ENCODE results near the gene CDK5RAP1. TPM values are rescaled to one million over a fixed set of nuclear protein-coding genes. Genes with fewer than 3 reads are reported as not detected.
"Not testable (repeated sequence)": the region's sequence is repeated elsewhere in the genome, so short reads cannot be mapped to it uniquely, and the experiment has no call there.

Gene CDK5RAP1
- total RNA-seq, 2 experiments from 2014 or later: 32.1 to 49.4 TPM

DNA sequence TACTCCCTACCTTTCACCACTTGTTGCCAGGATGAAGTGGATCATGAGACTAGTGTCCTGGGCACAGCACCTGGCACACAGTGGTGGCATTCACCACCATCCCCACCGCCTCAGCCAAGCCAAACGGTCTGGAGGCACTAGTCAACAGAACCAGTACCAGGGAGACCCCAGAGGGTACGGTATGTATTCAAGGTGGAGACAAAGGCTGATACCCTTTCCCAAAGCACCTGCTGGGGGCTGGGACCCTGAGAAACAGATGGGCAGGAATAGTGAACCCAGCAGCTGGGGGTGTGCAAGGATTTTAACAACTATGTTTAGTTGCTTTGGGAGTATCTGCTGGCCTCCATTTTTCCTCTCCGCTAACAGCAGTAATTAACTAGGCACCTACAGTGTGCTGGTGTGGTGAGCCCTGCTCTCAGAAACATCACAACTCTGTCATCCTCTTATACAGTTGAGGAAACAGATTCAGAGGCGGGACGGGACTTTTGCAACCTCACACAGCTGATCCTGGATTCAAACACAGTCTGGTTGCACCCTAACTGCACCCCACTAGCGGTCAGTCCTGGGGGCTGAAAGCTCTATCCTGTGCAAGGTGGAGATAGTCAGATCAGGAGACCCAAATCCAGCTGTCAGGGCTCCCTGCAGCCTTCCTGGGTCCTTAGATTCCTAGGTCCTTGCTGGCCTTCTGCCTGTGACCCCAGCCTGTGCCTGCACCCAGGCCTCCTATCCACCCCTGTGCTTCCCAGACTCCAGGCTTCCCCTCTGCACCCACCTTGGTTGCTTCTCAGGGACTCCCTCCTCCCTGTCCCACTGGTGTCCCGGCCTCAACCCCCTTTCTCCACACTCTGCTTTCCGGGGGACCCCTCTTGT is 41.1 kb upstream of the CDK5RAP1 start:
- H3K9me3 ChIP-seq (ENCODE audit: low read length): no peaks in the 10 kb centered on the region
- H3K79me2 ChIP-seq (ENCODE audit: insufficient read depth, low read depth, low read length): peaks cover 43% of the 10 kb centered on the region; the same call in 1 of the 2 replicates
- peak; percentile 66 for DNase-seq (ENCODE audit: low spot score)
- CTCF ChIA-PET (ENCODE audit: unreplicated experiment): interaction anchor here (0.6 to 1.2 kb wide), 2 partner anchors 40 to 1085 kb away, joined by 3 to 5 read pairs; no protein-coding TSS in a partner anchor
- H3K4me2 ChIP-seq (ENCODE audit: low read length): peak overlapping the region; percentile 93
- TF ChIP-seq EZH2phosphoT487 (IDR thresholded peaks at IDR 0.05; ENCODE audit: borderline replicate concordance, low read depth, low read length): no peak
- TF ChIP-seq, protein P1, sequence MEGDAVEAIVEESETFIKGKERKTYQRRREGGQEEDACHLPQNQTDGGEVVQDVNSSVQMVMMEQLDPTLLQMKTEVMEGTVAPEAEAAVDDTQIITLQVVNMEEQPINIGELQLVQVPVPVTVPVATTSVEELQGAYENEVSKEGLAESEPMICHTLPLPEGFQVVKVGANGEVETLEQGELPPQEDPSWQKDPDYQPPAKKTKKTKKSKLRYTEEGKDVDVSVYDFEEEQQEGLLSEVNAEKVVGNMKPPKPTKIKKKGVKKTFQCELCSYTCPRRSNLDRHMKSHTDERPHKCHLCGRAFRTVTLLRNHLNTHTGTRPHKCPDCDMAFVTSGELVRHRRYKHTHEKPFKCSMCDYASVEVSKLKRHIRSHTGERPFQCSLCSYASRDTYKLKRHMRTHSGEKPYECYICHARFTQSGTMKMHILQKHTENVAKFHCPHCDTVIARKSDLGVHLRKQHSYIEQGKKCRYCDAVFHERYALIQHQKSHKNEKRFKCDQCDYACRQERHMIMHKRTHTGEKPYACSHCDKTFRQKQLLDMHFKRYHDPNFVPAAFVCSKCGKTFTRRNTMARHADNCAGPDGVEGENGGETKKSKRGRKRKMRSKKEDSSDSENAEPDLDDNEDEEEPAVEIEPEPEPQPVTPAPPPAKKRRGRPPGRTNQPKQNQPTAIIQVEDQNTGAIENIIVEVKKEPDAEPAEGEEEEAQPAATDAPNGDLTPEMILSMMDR (conservative IDR thresholded peaks at IDR 0.05; ENCODE audit: low read length): no peak
- H3K36me3 ChIP-seq (ENCODE audit: insufficient read depth, low read length): peaks cover 19% of the 10 kb centered on the region
- H3K4me3 ChIP-seq (ENCODE audit: low read depth, low read length, poor library complexity, severe bottlenecking): peak overlapping the region; percentile 76
- intact Hi-C loops (cut with micrococcal nuclease; ENCODE audit: unreplicated experiment): loop anchor here (2.0 kb wide), 1 partner anchor 26 kb away; no protein-coding TSS in a partner anchor
- no TSS peak for BruUV-seq (replicated peaks)
- POLR2A ChIA-PET: interaction anchor here (1.0 to 1.6 kb wide), 4 partner anchors 8 to 33 kb away, joined by 3 to 7 read pairs (median 4); no protein-coding TSS in a partner anchor
- H3K27ac ChIP-seq (ENCODE audit: low read depth, low read length, poor library complexity, severe bottlenecking): peak overlapping the region; percentile 95
- H3K4me1 ChIP-seq (ENCODE audit: insufficient read depth, low read length, poor library complexity, severe bottlenecking): peaks cover 73% of the 10 kb centered on the region
- no peaks in the 10 kb centered on the region for H4K20me1 ChIP-seq (ENCODE audit: insufficient read depth, low read length)
- H3K9me2 ChIP-seq (ENCODE audit: insufficient read depth, low read length): no peaks in the 10 kb centered on the region
- no peak overlapping the region; the same call in 1 of the 2 replicates for H2AFZ ChIP-seq (ENCODE audit: low read length)

DNA sequence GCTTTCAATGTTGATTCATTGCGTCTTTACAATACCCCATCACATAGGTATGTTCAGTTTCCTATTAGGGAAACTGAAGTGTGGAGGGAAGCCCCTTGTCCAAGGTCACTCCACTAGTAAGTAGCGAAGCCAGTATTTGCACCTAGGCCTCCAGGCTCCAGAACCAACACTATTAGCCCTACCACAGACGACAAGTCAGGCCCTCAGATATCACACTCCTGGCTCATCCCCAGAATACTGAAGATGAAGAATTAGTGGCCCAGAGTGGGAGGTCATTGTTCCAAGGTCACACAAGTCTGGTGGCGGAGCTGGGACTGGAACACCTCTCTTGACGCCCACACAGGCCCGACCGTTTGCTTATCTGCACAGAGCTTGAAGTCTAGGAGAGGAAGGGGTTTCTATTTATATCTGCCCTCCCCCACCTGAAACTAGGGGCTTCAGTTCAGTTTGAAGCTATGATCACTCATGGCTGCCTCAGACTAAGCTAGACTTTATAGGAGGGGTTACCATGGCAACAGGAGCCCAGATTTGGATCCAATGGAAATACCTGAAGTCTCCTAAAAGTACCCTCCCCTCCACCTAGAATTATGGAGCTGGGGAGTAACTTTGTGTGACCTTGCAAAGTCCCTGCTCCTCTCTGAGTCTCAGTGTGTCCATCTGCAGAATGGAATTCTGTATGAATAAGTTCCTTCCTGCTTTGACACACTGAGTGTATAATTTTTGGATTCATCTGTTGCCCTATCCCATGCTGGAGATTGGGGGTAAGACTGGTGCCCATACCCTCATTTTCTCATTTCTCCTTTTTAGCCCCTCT is 40.0 kb upstream of the CDK5RAP1 start:
- H3K27ac ChIP-seq (ENCODE audit: low read depth, low read length, poor library complexity, severe bottlenecking): peak overlapping the region; percentile 95
- BruUV-seq (replicated peaks): TSS peak; percentile 53
- intact Hi-C loops (cut with micrococcal nuclease; ENCODE audit: unreplicated experiment): no loop called here
- ChIA-PET CTCF (ENCODE audit: unreplicated experiment) (interaction anchor here (1.2 kb wide), 1 partner anchor 39 kb away, joined by 5 read pairs; no protein-coding TSS in a partner anchor), POLR2A (interaction anchor here (1.0 to 1.6 kb wide), 6 partner anchors 10 to 121 kb away, joined by 3 to 7 read pairs (median 4); partner anchors contain the start of gene CDK5RAP1)
- H3K4me1 ChIP-seq (ENCODE audit: insufficient read depth, low read length, poor library complexity, severe bottlenecking): peaks cover 63% of the 10 kb centered on the region
- H3K4me3 ChIP-seq (ENCODE audit: low read depth, low read length, poor library complexity, severe bottlenecking): peak overlapping the region; percentile 76
- no peak for TF ChIP-seq EZH2phosphoT487 (IDR thresholded peaks at IDR 0.05; ENCODE audit: borderline replicate concordance, low read depth, low read length)
- TF ChIP-seq, protein P1 (conservative IDR thresholded peaks at IDR 0.05; ENCODE audit: low read length): no peak
- no peaks in the 10 kb centered on the region for H3K9me3 ChIP-seq (ENCODE audit: low read length)
- H3K36me3 ChIP-seq (ENCODE audit: insufficient read depth, low read length): peaks cover 22% of the 10 kb centered on the region
- peaks cover 43% of the 10 kb centered on the region; the same call in 1 of the 2 replicates for H3K79me2 ChIP-seq (ENCODE audit: insufficient read depth, low read depth, low read length)
- peak; percentile 81 for DNase-seq (ENCODE audit: low spot score)
- H3K4me2 ChIP-seq (ENCODE audit: low read length): peak overlapping the region; percentile 93
- no peaks in the 10 kb centered on the region for H3K9me2 ChIP-seq (ENCODE audit: insufficient read depth, low read length)
- peak overlapping the region; percentile 15; the same call in 1 of the 2 replicates for H2AFZ ChIP-seq (ENCODE audit: low read length)
- no peaks in the 10 kb centered on the region for H4K20me1 ChIP-seq (ENCODE audit: insufficient read depth, low read length)

DNA sequence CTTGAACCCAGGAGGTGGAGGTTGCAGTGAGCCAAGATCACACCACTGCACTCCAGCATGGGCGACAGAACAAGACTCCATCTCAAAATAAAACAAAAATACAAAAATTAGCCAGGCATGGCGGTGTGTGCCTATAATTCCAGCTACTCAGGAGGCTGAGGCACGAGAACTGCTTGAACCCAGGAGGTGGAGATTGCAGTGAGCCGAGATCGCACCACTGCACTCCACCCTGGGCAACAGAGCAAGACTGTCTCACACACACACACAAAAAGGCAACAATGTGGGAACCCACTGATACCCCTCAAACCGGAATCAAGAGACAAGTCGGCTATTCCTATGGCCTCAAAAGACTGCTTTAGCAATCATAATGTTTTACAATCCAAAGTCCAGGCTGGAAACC is 39.2 kb upstream of the CDK5RAP1 start:
- intact Hi-C loops (cut with micrococcal nuclease; ENCODE audit: unreplicated experiment); H3K9me3 ChIP-seq (ENCODE audit: low read length); DNase-seq (ENCODE audit: low spot score); BruUV-seq (replicated peaks); H3K9me2 ChIP-seq (ENCODE audit: insufficient read depth, low read length); CTCF ChIA-PET (ENCODE audit: unreplicated experiment); H2AFZ ChIP-seq (ENCODE audit: low read length); H4K20me1 ChIP-seq (ENCODE audit: insufficient read depth, low read length): not testable (repeated sequence)
- POLR2A ChIA-PET: interaction anchor here (1.1 to 1.6 kb wide), 4 partner anchors 17 to 122 kb away, joined by 3 to 7 read pairs (median 4); no protein-coding TSS in a partner anchor
- Histone ChIP-seq H3K36me3 (ENCODE audit: insufficient read depth, low read length) (peaks cover 29% of the 10 kb centered on the region), H3K4me2 (ENCODE audit: low read length) (peak overlapping the region; percentile 93), H3K4me1 (ENCODE audit: insufficient read depth, low read length, poor library complexity, severe bottlenecking) (peaks cover 55% of the 10 kb centered on the region), H3K27ac (ENCODE audit: low read depth, low read length, poor library complexity, severe bottlenecking) (peak overlapping the region; percentile 95), H3K4me3 (ENCODE audit: low read depth, low read length, poor library complexity, severe bottlenecking) (peak overlapping the region; percentile 76), H3K79me2 (ENCODE audit: insufficient read depth, low read depth, low read length) (peaks cover 43% of the 10 kb centered on the region; the same call in 1 of the 2 replicates)
